Cardiac fibroblast (primary cell): ENCODE data around the gene DIAPH2.

ENCODE experiments used
- DNase-seq, 2 donors: peaks; one replicate each; pipeline versions ENCODE4 v3.0.0 to v3.0.0-alpha.2; 2010; ENCODE audit warnings: low read depth in 2 of 2
- H3K4me3 ChIP-seq, 2 donors: replicated peaks in 1 of 2; 1 replicate in 1 of 2; 2 replicates in 1 of 2; pipeline ENCODE4 v1.5.1; 2011; ENCODE audit warnings: low read depth in 2 of 2, low read length in 2 of 2, mild to moderate bottlenecking in 2 of 2, moderate library complexity in 1 of 2
- TF ChIP-seq, protein P1 (sequence below): IDR thresholded peaks from one replicate; pipeline ENCODE4 v1.5.1; 2011; ENCODE audit warnings: low read depth, mild to moderate bottlenecking, low read length, inconsistent platforms

DIAPH2 gene

GRCh38 chrX:97039363-97040029 is 354.9 kb downstream of the DIAPH2 start:
- peak; percentile 50 to 83 for DNase-seq

DNA sequence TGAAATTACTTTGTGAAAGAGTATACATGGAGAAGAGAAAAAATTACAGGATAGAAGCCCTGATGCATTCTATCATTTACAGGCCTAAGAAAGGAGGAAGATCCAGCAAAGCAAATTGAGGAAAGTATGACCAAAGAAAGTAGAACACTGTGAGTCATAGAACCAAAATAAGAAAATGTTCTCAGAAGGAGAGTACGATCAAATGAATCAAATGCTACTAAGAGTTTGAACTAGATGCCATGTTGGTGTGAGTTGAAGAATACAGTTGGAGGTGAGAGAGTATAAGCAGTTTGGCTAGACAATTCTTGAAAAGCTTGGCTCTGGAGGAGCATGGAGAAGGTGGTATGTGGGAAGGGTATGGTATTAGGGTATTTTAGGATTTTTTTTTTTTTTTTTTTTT is 360.8 kb downstream of the DIAPH2 start:
- peak in 1 of 2 donors; percentile 29 for DNase-seq
- TF ChIP-seq, protein P1, sequence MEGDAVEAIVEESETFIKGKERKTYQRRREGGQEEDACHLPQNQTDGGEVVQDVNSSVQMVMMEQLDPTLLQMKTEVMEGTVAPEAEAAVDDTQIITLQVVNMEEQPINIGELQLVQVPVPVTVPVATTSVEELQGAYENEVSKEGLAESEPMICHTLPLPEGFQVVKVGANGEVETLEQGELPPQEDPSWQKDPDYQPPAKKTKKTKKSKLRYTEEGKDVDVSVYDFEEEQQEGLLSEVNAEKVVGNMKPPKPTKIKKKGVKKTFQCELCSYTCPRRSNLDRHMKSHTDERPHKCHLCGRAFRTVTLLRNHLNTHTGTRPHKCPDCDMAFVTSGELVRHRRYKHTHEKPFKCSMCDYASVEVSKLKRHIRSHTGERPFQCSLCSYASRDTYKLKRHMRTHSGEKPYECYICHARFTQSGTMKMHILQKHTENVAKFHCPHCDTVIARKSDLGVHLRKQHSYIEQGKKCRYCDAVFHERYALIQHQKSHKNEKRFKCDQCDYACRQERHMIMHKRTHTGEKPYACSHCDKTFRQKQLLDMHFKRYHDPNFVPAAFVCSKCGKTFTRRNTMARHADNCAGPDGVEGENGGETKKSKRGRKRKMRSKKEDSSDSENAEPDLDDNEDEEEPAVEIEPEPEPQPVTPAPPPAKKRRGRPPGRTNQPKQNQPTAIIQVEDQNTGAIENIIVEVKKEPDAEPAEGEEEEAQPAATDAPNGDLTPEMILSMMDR: no peak
- H3K4me3 ChIP-seq: no peak overlapping the region

More at GRCh38 chrX:97039363-97040029, 354.9 kb downstream of the DIAPH2 start:
- TF ChIP-seq, protein P1: no peak
- no peak overlapping the region for H3K4me3 ChIP-seq

DNA sequence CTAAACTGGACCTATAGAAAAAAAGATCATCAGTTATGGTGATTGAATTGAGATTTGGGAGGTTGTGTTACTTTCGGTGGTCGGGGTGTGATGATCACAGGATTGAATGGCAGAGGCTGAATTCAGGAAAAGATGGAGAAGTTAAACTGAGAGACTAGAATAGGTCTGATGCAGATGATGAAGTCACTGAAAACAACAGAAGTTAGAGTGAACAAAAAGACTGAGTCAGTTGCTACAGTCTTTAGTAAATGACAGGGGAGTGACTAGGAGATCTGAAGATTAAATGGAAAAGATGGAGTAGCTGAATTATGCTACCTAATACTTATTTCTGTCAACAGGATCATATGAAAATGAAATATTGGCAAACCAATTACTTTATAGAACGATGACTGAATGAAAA is 362.2 kb downstream of the DIAPH2 start:
- TF ChIP-seq, protein P1: no peak
- H3K4me3 ChIP-seq: no peak overlapping the region
- DNase-seq: no peak

GRCh38 chrX:97050392-97050791 is 365.8 kb downstream of the DIAPH2 start:
- DNase-seq: peak in 1 of 2 donors; percentile 27
- no peak overlapping the region for H3K4me3 ChIP-seq
- TF ChIP-seq, protein P1: no peak

- H3K4me3 ChIP-seq: no peak overlapping the region
- TF ChIP-seq, protein P1: no peak
- no peak for DNase-seq
Observed at GRCh38 chrX:97057349-97057909, 372.8 kb downstream of the DIAPH2 start.

DNA sequence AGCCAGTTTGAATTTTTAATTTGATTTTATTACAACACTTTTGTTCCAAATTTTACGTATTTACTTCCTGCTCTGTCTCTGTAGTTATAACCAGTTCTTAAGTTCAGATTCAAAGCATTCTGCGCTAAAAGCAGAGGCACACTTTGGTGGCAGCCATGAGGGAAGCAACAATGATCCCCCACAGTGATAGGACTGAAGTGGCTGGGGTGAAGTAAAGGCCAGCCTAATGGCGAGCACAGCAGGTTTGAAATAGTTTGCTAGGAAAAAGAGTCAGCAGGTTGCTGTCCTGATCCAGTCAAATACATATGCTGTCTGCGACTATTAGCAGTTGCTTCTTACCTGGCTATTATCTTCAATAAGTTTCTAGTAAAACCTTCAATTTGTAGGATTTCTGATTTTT is 375.4 kb downstream of the DIAPH2 start:
- DNase-seq: no peak
- no peak overlapping the region for H3K4me3 ChIP-seq
- TF ChIP-seq, protein P1: no peak
